ENCODE measurements around the gene NBEA.

DNA sequence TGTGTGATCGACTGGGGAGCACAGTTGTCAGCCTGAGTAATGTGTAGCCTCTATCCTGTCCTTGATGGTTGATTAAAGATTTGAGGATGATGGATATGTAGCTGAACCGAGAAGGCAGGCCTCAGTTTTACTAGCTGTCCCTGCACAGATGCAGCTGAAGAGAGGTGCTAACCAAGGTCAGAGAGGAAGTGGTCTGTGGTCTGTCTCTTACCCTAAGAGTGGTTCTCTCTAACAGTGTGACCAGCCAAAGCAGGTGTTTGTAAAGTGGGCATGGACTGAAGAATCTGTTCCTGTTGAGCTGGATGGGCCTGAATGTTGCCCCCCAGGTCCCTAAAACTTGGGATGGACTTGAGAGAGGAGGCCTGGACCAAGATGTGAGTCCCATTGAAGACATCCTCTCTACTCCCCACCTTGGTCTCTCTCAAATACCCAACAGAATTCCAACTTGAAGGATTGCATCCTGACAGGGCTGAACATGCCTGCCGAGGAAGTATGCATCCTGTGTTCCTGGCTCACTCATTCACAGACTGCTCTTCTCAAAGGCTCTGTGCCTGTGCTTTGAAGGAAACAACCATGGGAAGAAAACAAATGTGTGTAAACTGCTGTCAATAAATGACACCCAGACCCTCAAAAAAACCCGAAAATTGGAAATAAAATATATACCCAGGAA lies 310.6 kb downstream of the NBEA start:
- TF ChIP-seq EZH2 (IDR thresholded peaks at IDR 0.05) (no peak), POLR2AphosphoS5 (IDR thresholded peaks at IDR 0.05; ENCODE audit: low read depth, low read length) (no peak)
- TF ChIP-seq, protein P1, sequence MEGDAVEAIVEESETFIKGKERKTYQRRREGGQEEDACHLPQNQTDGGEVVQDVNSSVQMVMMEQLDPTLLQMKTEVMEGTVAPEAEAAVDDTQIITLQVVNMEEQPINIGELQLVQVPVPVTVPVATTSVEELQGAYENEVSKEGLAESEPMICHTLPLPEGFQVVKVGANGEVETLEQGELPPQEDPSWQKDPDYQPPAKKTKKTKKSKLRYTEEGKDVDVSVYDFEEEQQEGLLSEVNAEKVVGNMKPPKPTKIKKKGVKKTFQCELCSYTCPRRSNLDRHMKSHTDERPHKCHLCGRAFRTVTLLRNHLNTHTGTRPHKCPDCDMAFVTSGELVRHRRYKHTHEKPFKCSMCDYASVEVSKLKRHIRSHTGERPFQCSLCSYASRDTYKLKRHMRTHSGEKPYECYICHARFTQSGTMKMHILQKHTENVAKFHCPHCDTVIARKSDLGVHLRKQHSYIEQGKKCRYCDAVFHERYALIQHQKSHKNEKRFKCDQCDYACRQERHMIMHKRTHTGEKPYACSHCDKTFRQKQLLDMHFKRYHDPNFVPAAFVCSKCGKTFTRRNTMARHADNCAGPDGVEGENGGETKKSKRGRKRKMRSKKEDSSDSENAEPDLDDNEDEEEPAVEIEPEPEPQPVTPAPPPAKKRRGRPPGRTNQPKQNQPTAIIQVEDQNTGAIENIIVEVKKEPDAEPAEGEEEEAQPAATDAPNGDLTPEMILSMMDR (IDR thresholded peaks at IDR 0.05 in 2 of 3, conservative IDR thresholded peaks at IDR 0.05 in 1 of 3; ENCODE audit: borderline replicate concordance in 1 of 3, insufficient read depth in 1 of 3, low read depth in 2 of 3, low read length in 2 of 3) = no peak
- TF ChIP-seq, protein P2, sequence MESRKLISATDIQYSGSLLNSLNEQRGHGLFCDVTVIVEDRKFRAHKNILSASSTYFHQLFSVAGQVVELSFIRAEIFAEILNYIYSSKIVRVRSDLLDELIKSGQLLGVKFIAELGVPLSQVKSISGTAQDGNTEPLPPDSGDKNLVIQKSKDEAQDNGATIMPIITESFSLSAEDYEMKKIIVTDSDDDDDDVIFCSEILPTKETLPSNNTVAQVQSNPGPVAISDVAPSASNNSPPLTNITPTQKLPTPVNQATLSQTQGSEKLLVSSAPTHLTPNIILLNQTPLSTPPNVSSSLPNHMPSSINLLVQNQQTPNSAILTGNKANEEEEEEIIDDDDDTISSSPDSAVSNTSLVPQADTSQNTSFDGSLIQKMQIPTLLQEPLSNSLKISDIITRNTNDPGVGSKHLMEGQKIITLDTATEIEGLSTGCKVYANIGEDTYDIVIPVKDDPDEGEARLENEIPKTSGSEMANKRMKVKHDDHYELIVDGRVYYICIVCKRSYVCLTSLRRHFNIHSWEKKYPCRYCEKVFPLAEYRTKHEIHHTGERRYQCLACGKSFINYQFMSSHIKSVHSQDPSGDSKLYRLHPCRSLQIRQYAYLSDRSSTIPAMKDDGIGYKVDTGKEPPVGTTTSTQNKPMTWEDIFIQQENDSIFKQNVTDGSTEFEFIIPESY (IDR thresholded peaks at IDR 0.05; ENCODE audit: extremely low read depth, insufficient replicate concordance, low read length) = no peak
